CD4-positive, alpha-beta T cell (primary cell): ENCODE results near the gene ANKRD44. TPM values are rescaled to one million over a fixed set of nuclear protein-coding genes. Genes with fewer than 3 reads are reported as not detected.
A peak's percentile ranks its signal among the peaks of the same experiment; 100 is the strongest.

Experiments used
- ATAC-seq: fragments of 200-7000 bp; cut with Tn5 transposase; one replicate; pipeline ENCODE4 v1.10.0; 2022; ENCODE audit warnings: mild to moderate bottlenecking; ENCODE audit not compliant: poor library complexity
- CTCF ChIA-PET: fragments of 350-600 bp; sonication (Branson Sonifier 250); formaldehyde crosslinking; loops from one replicate; lab custom pipeline; 2021; ENCODE audit warnings: antibody characterized with exemption, inconsistent platforms; lab: Charles Lee
- POLR2A ChIA-PET: fragments of 350-600 bp; sonication (Branson Sonifier 250); formaldehyde crosslinking; loops from one replicate; lab custom pipeline; 2021; ENCODE audit warnings: antibody characterized with exemption, inconsistent platforms; lab: Charles Lee
- DNase-seq, 14 experiments: peaks; one replicate each; pipeline ENCODE4 v3.0.0-alpha.2; 2013 to 2020; ENCODE audit warnings: mixed read lengths in 2 of 14
- H3K27ac ChIP-seq, 2 donors: one replicate each; pipeline versions ENCODE4 v1.5.1 to v1.7.0; 2013; ENCODE audit warnings: low read length in 2 of 2, low read depth in 1 of 2, mild to moderate bottlenecking in 1 of 2
- H3K27me3 ChIP-seq, 2 experiments: 1 replicate in 1 of 2; 2 replicates in 1 of 2; pipeline versions ENCODE4 v1.6.1 to v1.7.0; 2013; ENCODE audit warnings: low read length in 2 of 2, control low read depth in 1 of 2, mild to moderate bottlenecking in 1 of 2, moderate library complexity in 1 of 2; ENCODE audit not compliant: insufficient read depth in 2 of 2, control insufficient read depth in 1 of 2
- H3K36me3 ChIP-seq: one replicate; pipeline ENCODE4 v1.6.1; 2013; ENCODE audit warnings: low read length, control low read depth; ENCODE audit not compliant: insufficient read depth
- H3K4me1 ChIP-seq: one replicate; pipeline ENCODE4 v1.6.1; 2013; ENCODE audit warnings: low read length, control low read depth; ENCODE audit not compliant: insufficient read depth
- H3K4me3 ChIP-seq: one replicate; pipeline ENCODE4 v1.5.1; 2013; ENCODE audit warnings: mild to moderate bottlenecking, low read length, moderate library complexity
- H3K9me3 ChIP-seq, 2 experiments: 1 replicate in 1 of 2; 2 replicates in 1 of 2; pipeline versions ENCODE4 v1.6.1 to v1.7.0; 2013; ENCODE audit warnings: low read length in 2 of 2, mild to moderate bottlenecking in 2 of 2, control low read depth in 1 of 2, moderate library complexity in 1 of 2; ENCODE audit not compliant: control insufficient read depth in 1 of 2, insufficient read depth in 1 of 2
- H3K27ac Mint-ChIP-seq: one replicate; pipeline ENCODE4 v1.8.0; 2020; ENCODE audit warnings: mixed read lengths
- H3K27me3 Mint-ChIP-seq: one replicate; pipeline ENCODE4 v1.8.0; 2021; ENCODE audit warnings: mixed read lengths
- H3K36me3 Mint-ChIP-seq: one replicate; pipeline ENCODE4 v1.8.0; 2021; ENCODE audit warnings: low read depth, mixed read lengths
- H3K4me1 Mint-ChIP-seq: one replicate; pipeline ENCODE4 v1.8.0; 2021; ENCODE audit warnings: low read depth, mixed read lengths
- H3K4me3 Mint-ChIP-seq: one replicate; pipeline ENCODE4 v1.8.0; 2020; ENCODE audit warnings: mild to moderate bottlenecking, mixed read lengths
- H3K9me3 Mint-ChIP-seq: one replicate; pipeline ENCODE4 v1.8.0; 2020; ENCODE audit warnings: mixed read lengths
- CTCF ChIP-seq: fragments of 200-600 bp; IDR thresholded peaks from one replicate; pipeline ENCODE4 v1.8.0; 2022; ENCODE audit warnings: antibody characterized with exemption, mild to moderate bottlenecking
- intact Hi-C, 2 experiments: fragments of 100-400 bp; cut with DNase I in 1 of 2; cut with micrococcal nuclease in 1 of 2; formaldehyde crosslinking; loops; one replicate each; pipeline versions ENCODE4 v1.15.1 to v1.9.0; 2023 to 2025; cut with DNase I, micrococcal nuclease
- total RNA-seq, 174 experiments: library from RNA in 2 of 174; stranded (reverse) in 2 of 174; gene quantifications; one replicate each; pipeline ENCODE4 v1.2.3 and lab custom pipeline; 2021 to 2026

The ANKRD44 gene
- total RNA-seq, 2 experiments from 2014 or later = 170 to 186 TPM

DNA sequence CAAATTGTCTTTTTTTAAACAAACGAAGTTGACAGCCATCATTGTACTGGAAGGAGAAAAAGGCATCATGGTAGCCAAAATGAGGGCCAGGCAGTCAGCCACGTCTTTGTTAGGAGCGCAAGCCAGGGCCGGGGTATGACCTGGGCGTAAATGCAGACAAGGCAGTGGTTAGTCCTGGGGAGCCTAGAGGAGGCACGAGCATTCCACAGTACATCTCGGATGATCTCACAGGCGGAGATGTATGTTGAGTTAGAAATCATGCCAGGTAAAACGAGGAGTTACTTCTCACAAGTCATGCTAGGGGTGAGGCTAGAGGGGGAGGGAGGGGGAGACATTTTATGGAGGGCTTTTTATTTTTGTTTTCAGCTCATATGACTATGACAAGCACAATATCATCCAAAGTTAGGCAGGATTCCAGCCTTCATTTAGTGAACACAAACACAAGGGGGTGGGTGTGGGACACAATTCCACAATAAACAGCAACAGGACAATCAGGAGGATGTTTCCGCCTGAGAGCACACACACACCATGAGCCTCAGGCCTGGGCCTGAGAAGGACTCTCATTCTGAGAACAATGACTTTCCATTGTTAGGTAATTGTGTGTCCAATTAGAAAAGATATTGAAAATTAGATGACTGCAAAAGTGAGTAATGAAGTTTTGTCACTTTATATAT is 319.7 kb downstream of the ANKRD44 start:
- Mint-ChIP-seq H3K27me3 (no peaks in the 10 kb centered on the region), H3K9me3 (no peaks in the 10 kb centered on the region), H3K4me1 (peaks cover 64% of the 10 kb centered on the region), H3K4me3 (no peak overlapping the region), H3K36me3 (peaks cover 95% of the 10 kb centered on the region), H3K27ac (peak overlapping the region; percentile 74)
- ChIA-PET CTCF (no interaction called here), POLR2A (no interaction called here)
- DNase-seq (no peak), ATAC-seq (no peak)
- H3K4me1 ChIP-seq = peaks cover 10% of the 10 kb centered on the region
- intact Hi-C loops = no loop called here
- no peaks in the 10 kb centered on the region for H3K9me3 ChIP-seq
- no peak overlapping the region for H3K27ac ChIP-seq
- H3K27me3 ChIP-seq = no peaks in the 10 kb centered on the region
- no peak for TF ChIP-seq CTCF
- no peak overlapping the region for H3K4me3 ChIP-seq
- peaks cover 58% of the 10 kb centered on the region for H3K36me3 ChIP-seq

DNA sequence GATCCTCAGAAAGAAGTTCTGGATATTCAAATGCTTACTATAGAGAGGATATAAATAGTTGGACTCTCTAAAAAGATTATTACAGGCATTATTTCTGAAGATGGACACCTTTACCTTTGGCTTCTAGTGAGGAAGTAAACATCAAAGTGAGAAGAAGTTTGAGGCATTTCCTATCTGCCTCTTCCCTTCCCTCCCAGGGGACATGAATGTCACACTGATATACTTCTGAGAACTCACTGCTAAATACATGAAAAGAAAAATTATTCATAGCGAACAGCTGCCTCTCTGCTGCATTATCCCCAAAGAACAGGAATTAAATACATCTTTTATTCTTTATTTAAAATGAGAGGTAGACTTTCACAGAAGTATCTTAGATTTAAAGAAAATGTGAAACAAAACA is 320.5 kb downstream of the ANKRD44 start:
- Histone ChIP-seq H3K27me3 (no peaks in the 10 kb centered on the region), H3K27ac (no peak overlapping the region), H3K4me3 (no peak overlapping the region), H3K4me1 (peaks cover 10% of the 10 kb centered on the region), H3K36me3 (peaks cover 52% of the 10 kb centered on the region), H3K9me3 (no peaks in the 10 kb centered on the region)
- H3K4me3 Mint-ChIP-seq = no peak overlapping the region
- H3K4me1 Mint-ChIP-seq = peaks cover 64% of the 10 kb centered on the region
- peak overlapping the region; percentile 74 for H3K27ac Mint-ChIP-seq
- H3K36me3 Mint-ChIP-seq = peaks cover 95% of the 10 kb centered on the region
- no peak for DNase-seq
- no peaks in the 10 kb centered on the region for H3K27me3 Mint-ChIP-seq
- ATAC-seq = no peak
- CTCF ChIA-PET = no interaction called here
- POLR2A ChIA-PET = no interaction called here
- intact Hi-C loops = no loop called here
- TF ChIP-seq CTCF = no peak
- no peaks in the 10 kb centered on the region for H3K9me3 Mint-ChIP-seq

- no peak for ATAC-seq
- ChIA-PET POLR2A (interaction anchor here (0.7 kb wide), 1 partner anchor 1500 kb away, joined by 3 read pairs; no protein-coding TSS in a partner anchor), CTCF (no interaction called here)
- Mint-ChIP-seq H3K9me3 (no peaks in the 10 kb centered on the region), H3K4me1 (peaks cover 64% of the 10 kb centered on the region), H3K27ac (peak overlapping the region; percentile 60), H3K27me3 (no peaks in the 10 kb centered on the region), H3K4me3 (no peak overlapping the region), H3K36me3 (peaks cover 92% of the 10 kb centered on the region)
- intact Hi-C loops = no loop called here
- H3K4me3 ChIP-seq = no peak overlapping the region
- no peak for DNase-seq
- H3K27me3 ChIP-seq = no peaks in the 10 kb centered on the region
- H3K9me3 ChIP-seq = no peaks in the 10 kb centered on the region
- peaks cover 46% of the 10 kb centered on the region for H3K36me3 ChIP-seq
- H3K27ac ChIP-seq = no peak overlapping the region
- peaks cover 10% of the 10 kb centered on the region for H3K4me1 ChIP-seq
- no peak for TF ChIP-seq CTCF
Observed at GRCh38 chr2:196989496-196989895, 321.1 kb downstream of the ANKRD44 start.
